HepG2 (cell line): ENCODE measurements around the gene ATP1A1. TPM values are rescaled to one million over a fixed set of nuclear protein-coding genes. Genes with fewer than 3 reads are reported as not detected.
A peak's percentile ranks its signal among the peaks of the same experiment; 100 is the strongest.

Experiments used
- ATAC-seq: fragments of 200-7000 bp; cut with Tn5 transposase; 3 replicates; pipeline ENCODE4 v1.9.1; 2020; ENCODE audit warnings: mild to moderate bottlenecking, moderate library complexity
- BruUV-seq: library from RNA; stranded (reverse); fragments of 400-500 nt; replicated peaks from 2 replicates; lab custom pipeline; 2021; lab: Mats Ljungman, UMichigan
- CTCF ChIA-PET: fragments of 300-600 bp; formaldehyde crosslinking; extraction: SDS; loops from one replicate; lab custom pipeline; 2021; ENCODE audit warnings: low total read pairs, inconsistent platforms, low intra/inter-chr PET ratio; lab: Yijun Ruan, JAX
- POLR2A ChIA-PET: fragments of 350-600 bp; sonication (Branson Sonifier 250); formaldehyde crosslinking; loops from one replicate; lab custom pipeline; 2020; ENCODE audit warnings: antibody characterized with exemption, inconsistent platforms; lab: Yijun Ruan, JAX
- DNase-seq: peaks from one replicate; pipeline ENCODE4 v3.0.0-alpha.2; 2015; ENCODE audit warnings: low spot score
- FAIRE-seq: peaks from 3 replicates; lab custom pipeline; 2011; peaks lifted over from hg19 to GRCh38; lab: Jason Lieb, UNC
- H2AFZ ChIP-seq: one replicate; pipeline ENCODE4 v1.6.1; 2011; ENCODE audit warnings: low read length, inconsistent platforms
- H3K27ac ChIP-seq: fragments of 300-600 bp; 3 replicates; pipeline ENCODE4 v1.8.0; 2011; ENCODE audit warnings: mixed run types, mild to moderate bottlenecking, mixed read lengths, low read length, inconsistent platforms; ENCODE audit not compliant: insufficient read depth; ENCODE audit errors: extremely low read length
- H3K27me3 ChIP-seq, 2 experiments: fragments of 200-600 bp in 1 of 2; 2 replicates in 1 of 2; 3 replicates in 1 of 2; pipeline versions ENCODE4 v1.6.0 to v1.8.0; 2011; ENCODE audit warnings: low read length in 2 of 2, mild to moderate bottlenecking in 2 of 2, moderate library complexity in 2 of 2, inconsistent platforms in 1 of 2; ENCODE audit not compliant: insufficient read depth in 2 of 2, control insufficient read depth in 1 of 2
- H3K36me3 ChIP-seq, 2 experiments: fragments of 200-600 bp in 1 of 2; replicated peaks in 1 of 2; 2 replicates in 1 of 2; 3 replicates in 1 of 2; pipeline versions ENCODE4 v1.5.1 to v1.8.0; 2011; ENCODE audit warnings: low read length in 2 of 2, inconsistent platforms in 1 of 2; ENCODE audit not compliant: insufficient read depth in 2 of 2, control insufficient read depth in 1 of 2
- H3K4me1 ChIP-seq: 2 replicates; pipeline ENCODE4 v1.5.1; 2012; ENCODE audit warnings: low read length, inconsistent platforms; ENCODE audit not compliant: insufficient read depth
- H3K4me2 ChIP-seq: 2 replicates; pipeline ENCODE4 v1.6.0; 2011; ENCODE audit warnings: low read depth, low read length, inconsistent platforms
- H3K4me3 ChIP-seq, 3 experiments: fragments of 200-600 bp in 1 of 3; sonication (generic), shearing (Covaris generic) in 1 of 3; replicated peaks in 1 of 3; 2 replicates each; pipeline ENCODE4 v1.5.1; 2011 to 2016; ENCODE audit warnings: low read length in 3 of 3, inconsistent platforms in 2 of 3, low read depth in 2 of 3, mild to moderate bottlenecking in 2 of 3, control low read depth in 1 of 3, mixed read lengths in 1 of 3; ENCODE audit not compliant: insufficient read depth in 1 of 3
- H3K79me2 ChIP-seq: one replicate; pipeline ENCODE4 v1.6.1; 2011; ENCODE audit warnings: low read length, inconsistent platforms; ENCODE audit not compliant: insufficient read depth
- H3K9ac ChIP-seq: 2 replicates; pipeline ENCODE4 v1.6.0; 2011; ENCODE audit warnings: mild to moderate bottlenecking, low read depth, low read length, inconsistent platforms; ENCODE audit not compliant: insufficient read depth
- H3K9me3 ChIP-seq: 2 replicates; pipeline ENCODE4 v1.5.1; 2012; ENCODE audit warnings: mild to moderate bottlenecking, low read length
- H4K20me1 ChIP-seq: 2 replicates; pipeline ENCODE4 v1.6.0; 2011; ENCODE audit warnings: inconsistent platforms, mild to moderate bottlenecking, low read length, moderate library complexity; ENCODE audit not compliant: insufficient read depth
- DNMT1 ChIP-seq: sonication (generic); formaldehyde crosslinking; IDR thresholded peaks from 2 replicates; pipeline ENCODE4 v1.5.1; 2020; ENCODE audit warnings: mild to moderate bottlenecking, missing genetic modification reagents
- NBN ChIP-seq: fragments of 450-650 bp; conservative IDR thresholded peaks from 2 replicates; pipeline ENCODE4 v1.6.1; 2017
- NR3C1 ChIP-seq: sonication (generic); formaldehyde crosslinking; IDR thresholded peaks from 2 replicates; pipeline ENCODE4 v1.4.0; 2020; ENCODE audit warnings: missing genetic modification reagents
- SMAD9 ChIP-seq: sonication (generic); formaldehyde crosslinking; IDR thresholded peaks from 2 replicates; pipeline ENCODE4 v1.5.1; 2020; ENCODE audit warnings: mild to moderate bottlenecking, missing genetic modification reagents
- SP2 ChIP-seq: sonication (generic); formaldehyde crosslinking; IDR thresholded peaks from 2 replicates; pipeline ENCODE4 v1.5.1; 2020; ENCODE audit warnings: mild to moderate bottlenecking, missing genetic modification reagents
- SRF ChIP-seq: IDR thresholded peaks from 2 replicates; pipeline ENCODE4 v1.6.1; 2011; ENCODE audit warnings: mild to moderate bottlenecking, low read depth, low read length, moderate library complexity
- ZBTB8A ChIP-seq: sonication (generic); formaldehyde crosslinking; IDR thresholded peaks from 2 replicates; pipeline ENCODE4 v1.4.0; 2020; ENCODE audit warnings: mild to moderate bottlenecking, low read depth, missing genetic modification reagents, borderline replicate concordance
- ZNF44 ChIP-seq: sonication (generic); formaldehyde crosslinking; IDR thresholded peaks from 2 replicates; pipeline ENCODE4 v1.5.1; 2020; ENCODE audit warnings: mild to moderate bottlenecking, missing genetic modification reagents
- WGBS: methylation state at CpG from one replicate; pipeline ENCODE4 v1.1.6; 2017; ENCODE audit warnings: low lambda C conversion rate; 5-methylcytosine and 5-hydroxymethylcytosine counted together
- in situ Hi-C: cut with HindIII; loops from 2 replicates; pipeline ENCODE4 v1.10.0; 2017; ENCODE audit warnings: low pct_unique_long_range_greater_than_20kb; ENCODE audit not compliant: extremely low pct_ligation_motif_present
- intact Hi-C: fragments of 100-400 bp; cut with micrococcal nuclease; formaldehyde crosslinking; loops from one replicate; pipeline ENCODE4 v1.10.0; 2022; ENCODE audit not compliant: unreplicated experiment
- polyA plus RNA-seq, 8 experiments: library from polyadenylated mRNA; depleted of rRNA in 3 of 8; stranded (reverse) in 7 of 8; unstranded in 1 of 8; fragments of >200 nt; fragmentation: Illumina TruSeq in 4 of 8; extraction: Trizol in 4 of 8; gene quantifications; 2 replicates each; pipeline versions ENCODE4 v1.2.1 to v1.2.3, GENCODE V29; 2011 to 2016; ENCODE audit warnings: low read depth in 4 of 8, missing spikeins in 1 of 8, mixed read lengths in 1 of 8; ENCODE audit not compliant: insufficient read depth in 1 of 8
- total RNA-seq, 5 experiments: library from RNA; depleted of rRNA; stranded (reverse); fragments of >200 nt; fragmentation: Illumina TruSeq; extraction: Trizol; gene quantifications; 2 replicates each; pipeline ENCODE4 v1.2.3, GENCODE V29; 2016; ENCODE audit warnings: low read depth in 1 of 5
- TF ChIP-seq, protein P1 (sequence below): sonication (generic); formaldehyde crosslinking; IDR thresholded peaks from 2 replicates; pipeline ENCODE4 v1.8.1; 2022; ENCODE audit warnings: low read depth, mild to moderate bottlenecking, missing genetic modification reagents

ATP1A1 gene
- total and polyA plus RNA-seq, 2 of the 13 experiments (the other 11 are each of a cell fraction or from before 2014, with no cell fraction given) = 280 to 705 TPM

DNA sequence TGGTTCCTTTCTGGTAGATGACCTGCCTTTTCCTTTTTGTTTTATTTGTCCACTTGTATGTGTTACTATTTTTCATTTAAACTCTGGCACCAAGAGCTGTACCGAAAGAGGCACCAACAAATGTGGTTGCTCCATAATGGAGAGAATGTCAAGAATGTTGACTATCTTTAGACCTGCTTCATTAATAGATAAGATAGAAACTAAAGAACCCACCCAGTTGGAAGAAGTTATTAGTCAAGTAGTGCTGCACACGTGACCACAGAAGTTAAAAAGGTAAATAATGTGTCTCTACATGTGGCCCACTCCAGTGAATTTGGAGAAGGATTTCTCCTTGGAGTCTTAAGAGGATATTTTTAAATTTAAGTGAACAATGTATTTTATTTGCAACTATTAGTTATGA is 9.3 kb downstream of the ATP1A1 start:
- peaks cover 10 to 41% of the 10 kb centered on the region in 2 experiments for H3K36me3 ChIP-seq
- POLR2A ChIA-PET = interaction anchor here (0.9 kb wide), 1 partner anchor 84 kb away, joined by 3 read pairs; no protein-coding TSS in a partner anchor
- no peaks in the 10 kb centered on the region for H3K27me3 ChIP-seq
- no peak overlapping the region for H2AFZ ChIP-seq
- intact Hi-C loops = no loop called here
- no peak for TF ChIP-seq ZBTB8A (CRISPR knock-in tag)
- TF ChIP-seq SMAD9 (CRISPR knock-in tag) = no peak
- no peak for TF ChIP-seq SP2 (CRISPR knock-in tag)
- TF ChIP-seq, protein P1, sequence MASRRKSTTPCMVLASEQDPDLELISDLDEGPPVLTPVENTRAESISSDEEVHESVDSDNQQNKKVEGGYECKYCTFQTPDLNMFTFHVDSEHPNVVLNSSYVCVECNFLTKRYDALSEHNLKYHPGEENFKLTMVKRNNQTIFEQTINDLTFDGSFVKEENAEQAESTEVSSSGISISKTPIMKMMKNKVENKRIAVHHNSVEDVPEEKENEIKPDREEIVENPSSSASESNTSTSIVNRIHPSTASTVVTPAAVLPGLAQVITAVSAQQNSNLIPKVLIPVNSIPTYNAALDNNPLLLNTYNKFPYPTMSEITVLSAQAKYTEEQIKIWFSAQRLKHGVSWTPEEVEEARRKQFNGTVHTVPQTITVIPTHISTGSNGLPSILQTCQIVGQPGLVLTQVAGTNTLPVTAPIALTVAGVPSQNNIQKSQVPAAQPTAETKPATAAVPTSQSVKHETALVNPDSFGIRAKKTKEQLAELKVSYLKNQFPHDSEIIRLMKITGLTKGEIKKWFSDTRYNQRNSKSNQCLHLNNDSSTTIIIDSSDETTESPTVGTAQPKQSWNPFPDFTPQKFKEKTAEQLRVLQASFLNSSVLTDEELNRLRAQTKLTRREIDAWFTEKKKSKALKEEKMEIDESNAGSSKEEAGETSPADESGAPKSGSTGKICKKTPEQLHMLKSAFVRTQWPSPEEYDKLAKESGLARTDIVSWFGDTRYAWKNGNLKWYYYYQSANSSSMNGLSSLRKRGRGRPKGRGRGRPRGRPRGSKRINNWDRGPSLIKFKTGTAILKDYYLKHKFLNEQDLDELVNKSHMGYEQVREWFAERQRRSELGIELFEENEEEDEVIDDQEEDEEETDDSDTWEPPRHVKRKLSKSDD (CRISPR knock-in tag) = no peak
- no peak for TF ChIP-seq DNMT1 (CRISPR knock-in tag)
- no peak for TF ChIP-seq ZNF44 (CRISPR knock-in tag)
- no peak for TF ChIP-seq SRF
- TF ChIP-seq NR3C1 = no peak
- no peak for TF ChIP-seq NBN
- no peaks in the 10 kb centered on the region for H3K9me3 ChIP-seq
- in situ Hi-C loops = loop anchor here (5.0 kb wide), 1 partner anchor 235 kb away; no protein-coding TSS in a partner anchor
- H4K20me1 ChIP-seq = peaks cover 61% of the 10 kb centered on the region
- no peak for ATAC-seq
- H3K9ac ChIP-seq = no peak overlapping the region
- no peak for FAIRE-seq
- H3K4me2 ChIP-seq = no peak overlapping the region
- H3K4me1 ChIP-seq = peaks cover 57% of the 10 kb centered on the region
- H3K4me3 ChIP-seq = no peak overlapping the region
- BruUV-seq = no TSS peak
- DNase-seq = peak; percentile 22
- H3K79me2 ChIP-seq = peaks cover 74% of the 10 kb centered on the region
- CTCF ChIA-PET = no interaction called here
- no peak overlapping the region for H3K27ac ChIP-seq
- 76% methylated on average over 2 of the region's 2 CpGs for WGBS
